Panc1 (cell line): ENCODE data around the gene NBPF6. TPM values are rescaled to one million over a fixed set of nuclear protein-coding genes. Genes with fewer than 3 reads are reported as not detected.
A peak's percentile ranks its signal among the peaks of the same experiment; 100 is the strongest.
"Not testable (repeated sequence)": the region's sequence is repeated elsewhere in the genome, so short reads cannot be mapped to it uniquely, and the experiment has no call there.

ENCODE experiments used
- ATAC-seq: fragments of 200-7000 bp; cut with Tn5 transposase; 2 replicates; pipeline ENCODE4 v1.9.1; 2020; ENCODE audit warnings: mild to moderate bottlenecking, moderate library complexity
- BruUV-seq: library from RNA; stranded (reverse); fragments of 400-500 nt; replicated peaks from 2 replicates; lab custom pipeline; 2021; lab: Mats Ljungman, UMichigan
- CTCF ChIA-PET: fragments of 300-600 bp; sonication (Branson Sonifier 250); formaldehyde crosslinking; loops from one replicate; lab custom pipeline; 2022; ENCODE audit warnings: antibody characterized with exemption; lab: Charles Lee
- POLR2A ChIA-PET: fragments of 300-600 bp; sonication (Branson Sonifier 250); formaldehyde crosslinking; loops from one replicate; lab custom pipeline; 2022; ENCODE audit warnings: antibody characterized with exemption; lab: Charles Lee
- DNase-seq: peaks from one replicate; pipeline ENCODE4 v3.0.0-alpha.2; 2010; ENCODE audit warnings: low read depth, low spot score
- H3K27ac ChIP-seq: 2 replicates; pipeline ENCODE4 v1.5.1; 2011; ENCODE audit warnings: mild to moderate bottlenecking, low read length, inconsistent platforms
- H3K27me3 ChIP-seq: fragments of 200-500 bp; sonication (Bioruptor generic); 2 replicates; pipeline ENCODE4 v1.6.0; 2014; ENCODE audit warnings: low read length, inconsistent platforms; ENCODE audit not compliant: control insufficient read depth, insufficient read depth
- H3K36me3 ChIP-seq: fragments of 200-500 bp; sonication (Bioruptor generic); 2 replicates; pipeline ENCODE4 v1.5.1; 2014; ENCODE audit warnings: inconsistent platforms, mild to moderate bottlenecking, low read length, moderate library complexity; ENCODE audit not compliant: control insufficient read depth, insufficient read depth
- H3K4me1 ChIP-seq: 2 replicates; pipeline ENCODE4 v1.5.1; 2011; ENCODE audit warnings: inconsistent platforms, mild to moderate bottlenecking, low read length, moderate library complexity; ENCODE audit not compliant: control insufficient read depth, insufficient read depth
- H3K4me3 ChIP-seq, 2 experiments: 2 replicates each; pipeline ENCODE4 v1.5.1; 2011 to 2012; ENCODE audit warnings: low read depth in 2 of 2, low read length in 2 of 2, mild to moderate bottlenecking in 2 of 2, inconsistent platforms in 1 of 2, moderate library complexity in 1 of 2
- H3K9me3 ChIP-seq: fragments of 200-500 bp; sonication (Bioruptor generic); 2 replicates; pipeline ENCODE4 v1.5.1; 2014; ENCODE audit warnings: low read depth, mild to moderate bottlenecking, inconsistent platforms, low read length, moderate library complexity; ENCODE audit not compliant: control insufficient read depth, insufficient read depth
- CTCF ChIP-seq: fragments of 450-650 bp; IDR thresholded peaks from 2 replicates; pipeline ENCODE4 v1.5.1; 2017; ENCODE audit warnings: mild to moderate bottlenecking
- POLR2AphosphoS5 ChIP-seq: IDR thresholded peaks from 2 replicates; pipeline ENCODE4 v1.6.1; 2012; ENCODE audit warnings: mild to moderate bottlenecking, low read depth, low read length, moderate library complexity
- REST ChIP-seq, 2 experiments: IDR thresholded peaks; 2 replicates each; pipeline ENCODE4 v1.6.1; 2011 to 2012; ENCODE audit warnings: low read depth in 2 of 2, control low read depth in 1 of 2, low read length in 1 of 2, mild to moderate bottlenecking in 1 of 2, moderate library complexity in 1 of 2; ENCODE audit not compliant: insufficient read depth in 1 of 2
- SIN3A ChIP-seq: IDR thresholded peaks from 2 replicates; pipeline ENCODE4 v1.6.1; 2012; ENCODE audit warnings: low read depth, mild to moderate bottlenecking, low read length, moderate library complexity, borderline replicate concordance; ENCODE audit not compliant: insufficient read depth
- TCF7L2 ChIP-seq: IDR thresholded peaks from 2 replicates; pipeline ENCODE4 v1.6.1; 2011; ENCODE audit warnings: mild to moderate bottlenecking, low read depth, low read length, inconsistent platforms
- in situ Hi-C: cut with HindIII; loops from 2 replicates; pipeline ENCODE4 v1.10.0; 2016; ENCODE audit warnings: low sequenced_read_pairs, low pct_unique_long_range_greater_than_20kb
- intact Hi-C: fragments of 100-400 bp; cut with micrococcal nuclease; formaldehyde crosslinking; loops from one replicate; pipeline ENCODE4 v1.10.0; 2022; ENCODE audit not compliant: unreplicated experiment
- total RNA-seq: library from RNA; stranded (reverse); gene quantifications from one replicate; pipeline ENCODE4 v1.2.1, GENCODE V29; 2021; ENCODE audit not compliant: unreplicated experiment

Gene NBPF6
- total RNA-seq, 1 experiment from 2014 or later = not detected

GRCh38 chr1:108512239-108513043, 62.3 kb downstream of the NBPF6 start:
- BruUV-seq = no TSS peak
- ChIA-PET POLR2A (no interaction called here), CTCF (interaction anchor here (0.5 to 1.6 kb wide), 3 partner anchors 49 to 400 kb away, joined by 3 to 6 read pairs (median 5); no protein-coding TSS in a partner anchor)
- Histone ChIP-seq H3K36me3 (no peaks in the 10 kb centered on the region), H3K27ac (no peak overlapping the region), H3K27me3 (no peaks in the 10 kb centered on the region), H3K4me3 (no peak overlapping the region), H3K9me3 (no peaks in the 10 kb centered on the region), H3K4me1 (no peaks in the 10 kb centered on the region)
- ATAC-seq (no peak), DNase-seq (no peak)
- TF ChIP-seq TCF7L2 (no peak), SIN3A (no peak), POLR2AphosphoS5 (no peak), REST (IDR thresholded peaks at IDR 0.05; ENCODE audit: insufficient read depth in 1 of 2, low read depth in 2 of 2, low read length in 1 of 2) (no peak), CTCF (peak; percentile 69; the same call in 1 of the 2 replicates)
- in situ Hi-C loops = no loop called here
- intact Hi-C loops = no loop called here

- TF ChIP-seq POLR2AphosphoS5 (no peak), CTCF (no peak), TCF7L2 (no peak), SIN3A (no peak), REST (IDR thresholded peaks at IDR 0.05; ENCODE audit: insufficient read depth in 1 of 2, low read depth in 2 of 2, low read length in 1 of 2) (no peak)
- Histone ChIP-seq H3K9me3 (no peaks in the 10 kb centered on the region), H3K4me1 (no peaks in the 10 kb centered on the region), H3K4me3 (no peak overlapping the region), H3K27ac (no peak overlapping the region), H3K36me3 (no peaks in the 10 kb centered on the region), H3K27me3 (no peaks in the 10 kb centered on the region)
- CTCF ChIA-PET = interaction anchor here (0.5 to 1.6 kb wide), 3 partner anchors 48 to 400 kb away, joined by 3 to 6 read pairs (median 5); no protein-coding TSS in a partner anchor
- no TSS peak for BruUV-seq
- DNase-seq = no peak
- POLR2A ChIA-PET = no interaction called here
- ATAC-seq = no peak
- intact Hi-C loops = no loop called here
- in situ Hi-C loops = no loop called here
Measured at GRCh38 chr1:108513044-108513415, 62.9 kb downstream of the NBPF6 start.

- H3K27ac ChIP-seq, H3K36me3 ChIP-seq, POLR2A ChIA-PET, intact Hi-C loops, in situ Hi-C loops, H3K27me3 ChIP-seq, DNase-seq, CTCF ChIA-PET, H3K4me3 ChIP-seq, ATAC-seq, BruUV-seq, H3K9me3 ChIP-seq, H3K4me1 ChIP-seq: not testable (repeated sequence)
Measured at GRCh38 chr1:108513914-108514313, 63.8 kb downstream of the NBPF6 start.
